ENCODE measurements around the gene ATP5PO.

- TF ChIP-seq CTCF (IDR thresholded peaks at IDR 0.05), result no peak
- no peak for TF ChIP-seq POLR2AphosphoS5 (IDR thresholded peaks at IDR 0.05; ENCODE audit: low read depth, low read length)
- TF ChIP-seq ELF1 (IDR thresholded peaks at IDR 0.05), result no peak
- no peak for TF ChIP-seq ZBTB33 (IDR thresholded peaks at IDR 0.05; ENCODE audit: borderline replicate concordance, low read depth)
- TF ChIP-seq FOXM1 (IDR thresholded peaks at IDR 0.05; ENCODE audit: low read depth), result no peak
- no peak for TF ChIP-seq SMC3 (IDR thresholded peaks at IDR 0.05; ENCODE audit: low read depth, low read length)
- no peak for TF ChIP-seq SIN3A (IDR thresholded peaks at IDR 0.05; ENCODE audit: borderline replicate concordance, low read depth, low read length)
- no peak for TF ChIP-seq REST (IDR thresholded peaks at IDR 0.05; ENCODE audit: low read depth, low read length)
- no peak for TF ChIP-seq RXRA (IDR thresholded peaks at IDR 0.05; ENCODE audit: borderline replicate concordance, low read depth)
Observed at GRCh38 chr21:33937146-33937545, 21.5 kb upstream of the ATP5PO start.

Data from SK-N-SH (cell line).